ENCODE measurements around the gene HNRNPAB. TPM values are rescaled to one million over a fixed set of nuclear protein-coding genes. Genes with fewer than 3 reads are reported as not detected.

HNRNPAB gene
- total and polyA plus RNA-seq, 9 of the 15 experiments (the other 6 are each of a cell fraction or from before 2014, with no cell fraction given): 34.6 to 425 (median 236) TPM

DNA sequence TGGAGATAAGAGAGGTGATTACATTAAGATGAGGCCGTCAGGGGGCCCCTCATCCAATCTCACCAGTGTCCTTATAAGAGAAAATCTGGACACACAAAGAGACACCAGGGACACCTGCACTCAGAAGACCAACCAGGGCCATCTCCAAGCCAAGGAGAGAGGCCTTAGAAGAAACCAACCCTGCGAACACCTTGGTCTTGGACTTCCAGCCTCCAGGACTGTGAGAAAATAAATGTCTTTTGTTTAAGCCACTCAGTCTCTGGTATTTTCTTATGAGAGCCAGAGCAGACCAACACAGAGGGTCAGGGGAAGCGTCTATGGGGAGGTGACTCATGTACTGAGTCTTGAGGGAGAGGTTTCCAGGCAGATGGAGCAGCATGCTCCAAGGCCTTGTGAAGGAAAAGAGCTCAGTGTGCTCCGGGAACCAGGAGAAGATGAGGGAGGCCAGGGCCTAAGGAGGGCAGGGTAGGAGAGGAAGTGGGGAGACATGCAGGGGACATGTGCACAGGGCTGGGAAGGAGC, 22.9 kb downstream of the HNRNPAB start (continued):
- TF ChIP-seq, protein P1, sequence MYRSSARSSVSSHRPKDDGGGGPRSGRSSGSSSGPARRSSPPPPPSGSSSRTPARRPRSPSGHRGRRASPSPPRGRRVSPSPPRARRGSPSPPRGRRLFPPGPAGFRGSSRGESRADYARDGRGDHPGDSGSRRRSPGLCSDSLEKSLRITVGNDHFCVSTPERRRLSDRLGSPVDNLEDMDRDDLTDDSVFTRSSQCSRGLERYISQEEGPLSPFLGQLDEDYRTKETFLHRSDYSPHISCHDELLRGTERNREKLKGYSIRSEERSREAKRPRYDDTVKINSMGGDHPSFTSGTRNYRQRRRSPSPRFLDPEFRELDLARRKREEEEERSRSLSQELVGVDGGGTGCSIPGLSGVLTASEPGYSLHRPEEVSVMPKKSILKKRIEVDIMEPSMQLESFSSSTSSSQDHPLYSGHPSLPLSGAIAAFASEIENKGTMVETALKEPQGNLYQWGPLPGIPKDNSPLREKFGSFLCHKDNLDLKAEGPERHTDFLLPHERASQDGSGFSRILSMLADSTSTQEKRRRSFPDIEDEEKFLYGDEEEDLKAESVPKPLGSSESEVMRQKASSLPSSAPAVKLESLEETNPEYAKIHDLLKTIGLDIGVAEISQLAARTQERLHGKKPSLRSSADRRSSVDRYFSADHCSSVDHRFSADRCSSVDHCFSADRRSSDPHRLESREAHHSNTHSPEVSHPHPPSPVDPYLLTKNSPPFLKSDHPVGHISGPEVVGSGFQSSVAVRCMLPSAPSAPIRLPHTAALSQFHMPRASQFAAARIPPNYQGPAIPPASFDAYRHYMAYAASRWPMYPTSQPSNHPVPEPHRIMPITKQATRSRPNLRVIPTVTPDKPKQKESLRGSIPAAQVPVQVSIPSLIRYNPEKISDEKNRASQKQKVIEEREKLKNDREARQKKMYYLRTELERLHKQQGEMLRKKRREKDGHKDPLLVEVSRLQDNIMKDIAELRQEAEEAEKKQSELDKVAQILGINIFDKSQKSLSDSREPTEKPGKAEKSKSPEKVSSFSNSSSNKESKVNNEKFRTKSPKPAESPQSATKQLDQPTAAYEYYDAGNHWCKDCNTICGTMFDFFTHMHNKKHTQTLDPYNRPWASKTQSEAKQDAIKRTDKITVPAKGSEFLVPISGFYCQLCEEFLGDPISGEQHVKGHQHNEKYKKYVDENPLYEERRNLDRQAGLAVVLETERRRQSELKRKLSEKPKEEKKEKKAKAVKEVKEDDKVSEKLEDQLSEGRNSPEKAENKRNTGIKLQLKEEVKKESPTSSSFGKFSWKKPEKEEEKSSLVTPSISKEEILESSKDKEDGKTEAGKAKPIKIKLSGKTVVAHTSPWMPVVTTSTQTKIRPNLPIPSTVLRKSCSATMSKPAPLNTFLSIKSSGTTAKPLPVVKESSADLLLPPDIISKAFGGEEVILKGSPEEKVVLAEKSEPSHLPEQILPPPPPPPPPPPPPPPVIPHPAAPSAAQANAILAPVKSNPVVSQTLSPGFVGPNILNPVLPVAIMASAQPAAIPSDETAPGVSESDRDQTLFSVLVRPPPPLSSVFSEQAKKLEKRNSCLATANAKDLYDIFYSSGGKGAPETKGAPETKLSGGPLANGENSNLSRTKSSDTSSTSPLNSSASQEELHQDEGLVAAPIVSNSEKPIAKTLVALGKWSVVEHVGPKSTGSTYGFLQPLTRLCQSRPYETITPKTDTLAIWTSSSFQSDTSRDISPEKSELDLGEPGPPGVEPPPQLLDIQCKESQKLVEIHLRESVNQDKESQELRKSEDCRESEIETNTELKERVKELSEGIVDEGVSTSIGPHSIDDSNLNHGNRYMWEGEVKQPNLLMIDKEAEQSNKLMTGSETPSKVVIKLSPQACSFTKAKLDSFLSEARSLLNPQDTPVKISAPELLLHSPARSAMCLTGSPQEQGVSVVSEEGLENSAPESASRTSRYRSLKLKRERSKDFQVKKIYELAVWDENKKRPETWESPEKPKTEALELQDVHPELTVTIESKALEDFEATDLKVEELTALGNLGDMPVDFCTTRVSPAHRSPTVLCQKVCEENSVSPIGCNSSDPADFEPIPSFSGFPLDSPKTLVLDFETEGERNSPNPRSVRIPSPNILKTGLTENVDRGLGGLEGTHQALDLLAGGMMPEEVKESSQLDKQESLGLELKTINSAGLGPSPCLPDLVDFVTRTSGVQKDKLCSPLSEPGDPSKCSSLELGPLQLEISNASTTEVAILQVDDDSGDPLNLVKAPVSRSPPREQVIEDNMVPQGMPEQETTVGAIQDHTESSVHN (IDR thresholded peaks at IDR 0.05; ENCODE audit: borderline replicate concordance in 1 of 2, low read depth in 1 of 2): no peak
- no peak for TF ChIP-seq THRAP3 (IDR thresholded peaks at IDR 0.05; ENCODE audit: borderline replicate concordance)
- TF ChIP-seq ZNF584 (CRISPR knock-in tag; IDR thresholded peaks at IDR 0.05; ENCODE audit: low read depth): no peak
- no peak for TF ChIP-seq HDAC3 (IDR thresholded peaks at IDR 0.05; ENCODE audit: borderline replicate concordance, partially characterized antibody)
- no peak for TF ChIP-seq GTF2A2 (tag; IDR thresholded peaks at IDR 0.05)
- no peak for TF ChIP-seq CC2D1A (IDR thresholded peaks at IDR 0.05)
- TF ChIP-seq, protein P2, sequence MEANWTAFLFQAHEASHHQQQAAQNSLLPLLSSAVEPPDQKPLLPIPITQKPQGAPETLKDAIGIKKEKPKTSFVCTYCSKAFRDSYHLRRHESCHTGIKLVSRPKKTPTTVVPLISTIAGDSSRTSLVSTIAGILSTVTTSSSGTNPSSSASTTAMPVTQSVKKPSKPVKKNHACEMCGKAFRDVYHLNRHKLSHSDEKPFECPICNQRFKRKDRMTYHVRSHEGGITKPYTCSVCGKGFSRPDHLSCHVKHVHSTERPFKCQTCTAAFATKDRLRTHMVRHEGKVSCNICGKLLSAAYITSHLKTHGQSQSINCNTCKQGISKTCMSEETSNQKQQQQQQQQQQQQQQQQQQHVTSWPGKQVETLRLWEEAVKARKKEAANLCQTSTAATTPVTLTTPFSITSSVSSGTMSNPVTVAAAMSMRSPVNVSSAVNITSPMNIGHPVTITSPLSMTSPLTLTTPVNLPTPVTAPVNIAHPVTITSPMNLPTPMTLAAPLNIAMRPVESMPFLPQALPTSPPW (CRISPR knock-in tag; IDR thresholded peaks at IDR 0.05): no peak
- TF ChIP-seq MTA3 (IDR thresholded peaks at IDR 0.05; ENCODE audit: borderline replicate concordance): no peak
- no peak for TF ChIP-seq MCM3 (IDR thresholded peaks at IDR 0.05)

Data from K562 (cell line).